Neural progenitor cell (in vitro differentiated cells): ENCODE data around the gene MYO1C. TPM values are rescaled to one million over a fixed set of nuclear protein-coding genes. Genes with fewer than 3 reads are reported as not detected.
"Not testable (repeated sequence)": the region's sequence is repeated elsewhere in the genome, so short reads cannot be mapped to it uniquely, and the experiment has no call there.

Source experiments
- DNase-seq: peaks from one replicate; pipeline ENCODE4 v3.0.0-alpha.2; 2016; ENCODE audit warnings: low spot score
- H2AFZ ChIP-seq: fragments of 200-600 bp; sonication (generic); replicated peaks from 2 replicates; pipeline ENCODE4 v1.6.1; 2016; ENCODE audit warnings: antibody characterized with exemption
- H3F3A ChIP-seq: fragments of 200-600 bp; sonication (generic); 2 replicates; pipeline ENCODE4 v1.6.1; 2016; ENCODE audit warnings: antibody characterized with exemption, low read depth
- H3K27ac ChIP-seq: fragments of 200-600 bp; sonication (generic); 2 replicates; pipeline ENCODE4 v1.5.1; 2016; ENCODE audit warnings: mild to moderate bottlenecking
- H3K27me3 ChIP-seq: fragments of 200-600 bp; sonication (generic); 2 replicates; pipeline ENCODE4 v1.6.1; 2016; ENCODE audit warnings: mild to moderate bottlenecking, moderate library complexity
- H3K36me3 ChIP-seq: fragments of 200-600 bp; sonication (generic); 2 replicates; pipeline ENCODE4 v1.5.1; 2016
- H3K4me1 ChIP-seq: fragments of 200-600 bp; sonication (generic); 2 replicates; pipeline ENCODE4 v1.6.1; 2016; ENCODE audit warnings: mixed run types
- H3K4me2 ChIP-seq: fragments of 200-600 bp; sonication (generic); 2 replicates; pipeline ENCODE4 v1.6.1; 2016
- H3K4me3 ChIP-seq: fragments of 200-600 bp; sonication (generic); 2 replicates; pipeline ENCODE4 v1.5.1; 2016
- H3K79me2 ChIP-seq: fragments of 200-600 bp; sonication (generic); 2 replicates; pipeline ENCODE4 v1.6.1; 2016; ENCODE audit warnings: low read depth
- H3K9ac ChIP-seq: fragments of 200-600 bp; sonication (generic); 2 replicates; pipeline ENCODE4 v1.6.1; 2016
- H3K9me3 ChIP-seq: fragments of 200-600 bp; sonication (generic); 2 replicates; pipeline ENCODE4 v1.5.1; 2016; ENCODE audit warnings: low read depth
- H4K20me1 ChIP-seq: fragments of 200-600 bp; sonication (generic); 2 replicates; pipeline ENCODE4 v1.6.1; 2016; ENCODE audit warnings: low read depth
- H3K27ac Mint-ChIP-seq: 3 replicates; pipeline ENCODE4 v1.8.0; 2021; ENCODE audit warnings: mixed read lengths
- H3K27me3 Mint-ChIP-seq: 2 replicates; pipeline ENCODE4 v1.8.0; 2022; ENCODE audit warnings: low read depth, mild to moderate bottlenecking, inconsistent platforms, moderate library complexity, mixed read lengths; ENCODE audit not compliant: insufficient read depth
- H3K36me3 Mint-ChIP-seq: 3 replicates; pipeline ENCODE4 v1.8.0; 2021; ENCODE audit warnings: mixed read lengths
- H3K4me1 Mint-ChIP-seq: 3 replicates; pipeline ENCODE4 v1.8.0; 2021; ENCODE audit warnings: mixed read lengths
- H3K4me3 Mint-ChIP-seq: 3 replicates; pipeline ENCODE4 v1.8.0; 2021; ENCODE audit warnings: mild to moderate bottlenecking, moderate library complexity, mixed read lengths
- H3K9me3 Mint-ChIP-seq: 3 replicates; pipeline ENCODE4 v1.8.0; 2020; ENCODE audit warnings: mixed read lengths
- CTCF ChIP-seq: fragments of 200-600 bp; sonication (generic); IDR thresholded peaks from 2 replicates; pipeline ENCODE4 v1.5.1; 2017; ENCODE audit warnings: antibody characterized with exemption, mild to moderate bottlenecking
- EZH2 ChIP-seq: fragments of 200-600 bp; sonication (generic); IDR thresholded peaks from 2 replicates; pipeline ENCODE4 v1.6.1; 2017; ENCODE audit warnings: antibody characterized with exemption, mild to moderate bottlenecking, moderate library complexity
- EZH2phosphoT487 ChIP-seq: fragments of 200-600 bp; sonication (generic); IDR thresholded peaks from 2 replicates; pipeline ENCODE4 v1.6.1; 2017; ENCODE audit warnings: antibody characterized with exemption
- total RNA-seq: library from RNA; depleted of rRNA; stranded (reverse); fragments of >200 nt; gene quantifications from 2 replicates; pipeline ENCODE4 v1.2.3, GENCODE V29; 2015; ENCODE audit warnings: low replicate concordance

Gene MYO1C
- total RNA-seq, 1 donor from 2014 or later: 28.7 TPM

- Mint-ChIP-seq H3K4me1 (no peaks in the 10 kb centered on the region), H3K27ac (no peak overlapping the region), H3K27me3 (no peaks in the 10 kb centered on the region), H3K9me3 (no peaks in the 10 kb centered on the region), H3K4me3 (no peak overlapping the region), H3K36me3 (peaks cover 15% of the 10 kb centered on the region)
- Histone ChIP-seq H3K27ac (no peak overlapping the region), H3K9ac (no peak overlapping the region), H3F3A (no peaks in the 10 kb centered on the region), H3K36me3 (peaks cover 4% of the 10 kb centered on the region), H2AFZ (no peak overlapping the region), H3K9me3 (no peaks in the 10 kb centered on the region), H3K4me2 (no peak overlapping the region), H4K20me1 (no peaks in the 10 kb centered on the region), H3K27me3 (no peaks in the 10 kb centered on the region), H3K4me1 (no peaks in the 10 kb centered on the region), H3K79me2 (no peaks in the 10 kb centered on the region), H3K4me3 (no peak overlapping the region)
- no peak for DNase-seq
- TF ChIP-seq EZH2phosphoT487 (no peak), CTCF (no peak), EZH2 (no peak)
These were observed 37.4 kb upstream of the MYO1C start for GRCh38 chr17:1529863-1530262.

GRCh38 chr17:1526876-1527275 is 34.4 kb upstream of the MYO1C start:
- not testable (repeated sequence) for H3K4me3 Mint-ChIP-seq, H3F3A ChIP-seq, H3K4me3 ChIP-seq, H3K27ac ChIP-seq, DNase-seq, H3K27me3 Mint-ChIP-seq, H3K36me3 Mint-ChIP-seq, H3K4me1 Mint-ChIP-seq, H3K9ac ChIP-seq, H3K9me3 ChIP-seq, H3K27ac Mint-ChIP-seq, H3K9me3 Mint-ChIP-seq, H2AFZ ChIP-seq, H3K4me2 ChIP-seq, H3K4me1 ChIP-seq, H4K20me1 ChIP-seq, H3K27me3 ChIP-seq, H3K79me2 ChIP-seq, H3K36me3 ChIP-seq

- Mint-ChIP-seq H3K4me1 (peaks cover 2% of the 10 kb centered on the region), H3K36me3 (peaks cover 8% of the 10 kb centered on the region), H3K4me3 (no peak overlapping the region), H3K27me3 (no peaks in the 10 kb centered on the region), H3K9me3 (no peaks in the 10 kb centered on the region), H3K27ac (no peak overlapping the region)
- Histone ChIP-seq H3K27ac (no peak overlapping the region), H3K9ac (no peak overlapping the region), H3K4me1 (peaks cover 2% of the 10 kb centered on the region), H3K4me2 (no peak overlapping the region), H3K27me3 (no peaks in the 10 kb centered on the region), H3F3A (peaks cover 27% of the 10 kb centered on the region), H3K9me3 (no peaks in the 10 kb centered on the region), H3K79me2 (peaks cover 8% of the 10 kb centered on the region), H3K36me3 (no peaks in the 10 kb centered on the region), H4K20me1 (no peaks in the 10 kb centered on the region), H3K4me3 (no peak overlapping the region), H2AFZ (no peak overlapping the region)
- DNase-seq: no peak
- TF ChIP-seq EZH2 (no peak), CTCF (no peak), EZH2phosphoT487 (no peak)
These were observed 30.1 kb upstream of the MYO1C start for GRCh38 chr17:1522626-1523025.

- no peak overlapping the region for H3K27ac Mint-ChIP-seq
These were observed 28.7 kb upstream of the MYO1C start for GRCh38 chr17:1521086-1521640.

More at GRCh38 chr17:1521086-1521640, 28.7 kb upstream of the MYO1C start:
- no peak overlapping the region for H3K4me3 ChIP-seq
- peaks cover 5% of the 10 kb centered on the region for H3K4me1 ChIP-seq
- no peak overlapping the region for H3K9ac ChIP-seq
- no peaks in the 10 kb centered on the region for H3K9me3 Mint-ChIP-seq
- H3K27me3 ChIP-seq: no peaks in the 10 kb centered on the region
- peaks cover 5% of the 10 kb centered on the region for H3K4me1 Mint-ChIP-seq
- H3K4me3 Mint-ChIP-seq: no peak overlapping the region
- no peaks in the 10 kb centered on the region for H3K9me3 ChIP-seq
- no peak for TF ChIP-seq CTCF
- TF ChIP-seq EZH2phosphoT487: no peak
- no peak for DNase-seq
- H3K36me3 Mint-ChIP-seq: peaks cover 8% of the 10 kb centered on the region
- H3K79me2 ChIP-seq: peaks cover 16% of the 10 kb centered on the region
- H3K36me3 ChIP-seq: no peaks in the 10 kb centered on the region
- H4K20me1 ChIP-seq: no peaks in the 10 kb centered on the region
- H2AFZ ChIP-seq: no peak overlapping the region
- no peak overlapping the region for H3K27ac ChIP-seq
- no peak overlapping the region for H3K4me2 ChIP-seq
- H3F3A ChIP-seq: peaks cover 33% of the 10 kb centered on the region
- H3K27me3 Mint-ChIP-seq: no peaks in the 10 kb centered on the region
